B cell (primary cell): ENCODE results near the gene UBR3.

Experiments used
- EZH2 ChIP-seq: IDR thresholded peaks from 2 replicates; pipeline ENCODE4 v1.6.1; 2012; ENCODE audit warnings: borderline replicate concordance, low read depth, mild to moderate bottlenecking, moderate library complexity, low read length; ENCODE audit not compliant: insufficient read depth, poor library complexity, severe bottlenecking
- TF ChIP-seq, protein P1 (sequence below): fragments of 200-600 bp; IDR thresholded peaks from one replicate; pipeline ENCODE4 v1.8.0; 2022; ENCODE audit warnings: antibody characterized with exemption, mild to moderate bottlenecking

DNA sequence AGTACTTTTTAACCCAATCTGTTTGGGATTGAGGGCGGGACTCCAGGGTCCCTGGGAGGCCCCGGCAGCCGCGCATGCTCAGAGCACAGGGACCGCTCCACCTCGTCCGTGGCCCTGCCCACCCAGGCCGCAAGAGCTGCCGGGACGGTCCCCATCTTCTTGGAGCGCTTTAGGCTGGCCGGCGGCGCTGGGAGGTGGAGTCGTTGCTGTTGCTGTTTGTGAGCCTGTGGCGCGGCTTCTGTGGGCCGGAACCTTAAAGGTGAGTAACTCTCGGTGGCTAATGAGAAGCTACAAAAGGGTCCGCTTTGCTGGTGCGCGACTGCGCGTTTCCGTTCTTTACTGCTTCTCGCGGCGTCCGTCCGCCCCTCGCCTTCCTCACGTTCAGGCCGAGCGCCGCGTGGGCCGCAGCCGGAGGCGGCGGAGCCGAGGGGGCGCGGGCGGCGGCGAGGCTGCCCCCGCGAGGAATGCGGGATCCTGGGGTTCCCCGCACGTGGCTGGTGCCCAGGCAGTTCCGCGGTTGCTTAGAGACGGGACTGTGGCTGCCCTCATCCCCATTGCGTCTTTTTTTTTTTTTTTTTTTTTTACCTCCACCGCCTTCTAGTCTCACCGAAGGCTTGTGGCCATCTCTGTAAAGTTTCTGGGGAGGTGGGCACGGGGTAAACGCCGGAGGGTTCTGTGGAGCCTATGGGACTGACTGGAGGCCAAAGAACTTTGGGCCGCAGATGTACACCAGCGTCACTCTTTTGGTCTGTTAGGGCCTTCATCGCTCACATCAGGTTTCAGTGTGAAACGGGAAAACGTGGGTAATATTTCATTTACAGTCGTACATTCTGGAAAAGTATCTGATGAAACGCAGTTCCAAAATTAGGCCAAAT, 28.3 kb upstream of the UBR3 start, which contains the start of gene SSB:
- TF ChIP-seq, protein P1, sequence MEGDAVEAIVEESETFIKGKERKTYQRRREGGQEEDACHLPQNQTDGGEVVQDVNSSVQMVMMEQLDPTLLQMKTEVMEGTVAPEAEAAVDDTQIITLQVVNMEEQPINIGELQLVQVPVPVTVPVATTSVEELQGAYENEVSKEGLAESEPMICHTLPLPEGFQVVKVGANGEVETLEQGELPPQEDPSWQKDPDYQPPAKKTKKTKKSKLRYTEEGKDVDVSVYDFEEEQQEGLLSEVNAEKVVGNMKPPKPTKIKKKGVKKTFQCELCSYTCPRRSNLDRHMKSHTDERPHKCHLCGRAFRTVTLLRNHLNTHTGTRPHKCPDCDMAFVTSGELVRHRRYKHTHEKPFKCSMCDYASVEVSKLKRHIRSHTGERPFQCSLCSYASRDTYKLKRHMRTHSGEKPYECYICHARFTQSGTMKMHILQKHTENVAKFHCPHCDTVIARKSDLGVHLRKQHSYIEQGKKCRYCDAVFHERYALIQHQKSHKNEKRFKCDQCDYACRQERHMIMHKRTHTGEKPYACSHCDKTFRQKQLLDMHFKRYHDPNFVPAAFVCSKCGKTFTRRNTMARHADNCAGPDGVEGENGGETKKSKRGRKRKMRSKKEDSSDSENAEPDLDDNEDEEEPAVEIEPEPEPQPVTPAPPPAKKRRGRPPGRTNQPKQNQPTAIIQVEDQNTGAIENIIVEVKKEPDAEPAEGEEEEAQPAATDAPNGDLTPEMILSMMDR = no peak
- no peak for TF ChIP-seq EZH2
